ENCODE measurements around the gene TASOR2.

Gene TASOR2

DNA sequence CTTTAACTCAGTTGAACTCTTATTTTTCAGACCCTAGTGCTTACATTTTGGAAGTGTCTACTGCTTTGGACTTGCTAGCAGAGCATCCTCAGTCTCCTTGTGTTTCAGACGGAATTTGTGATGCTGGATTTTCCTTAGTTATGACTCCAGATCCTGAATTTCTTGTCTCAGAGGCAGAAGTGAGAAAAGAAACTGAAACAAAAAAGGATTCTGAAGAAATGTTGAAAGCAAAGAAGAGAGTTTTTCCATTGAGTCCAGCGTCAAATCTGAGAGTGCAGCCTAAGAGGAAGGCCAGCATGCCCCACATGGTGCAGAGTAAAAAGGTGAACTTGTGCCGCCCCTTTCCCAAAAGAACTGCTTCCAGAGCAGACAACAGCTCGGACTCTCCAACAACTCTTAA, 46.1 kb downstream of the TASOR2 start:
- TF ChIP-seq, protein P1, sequence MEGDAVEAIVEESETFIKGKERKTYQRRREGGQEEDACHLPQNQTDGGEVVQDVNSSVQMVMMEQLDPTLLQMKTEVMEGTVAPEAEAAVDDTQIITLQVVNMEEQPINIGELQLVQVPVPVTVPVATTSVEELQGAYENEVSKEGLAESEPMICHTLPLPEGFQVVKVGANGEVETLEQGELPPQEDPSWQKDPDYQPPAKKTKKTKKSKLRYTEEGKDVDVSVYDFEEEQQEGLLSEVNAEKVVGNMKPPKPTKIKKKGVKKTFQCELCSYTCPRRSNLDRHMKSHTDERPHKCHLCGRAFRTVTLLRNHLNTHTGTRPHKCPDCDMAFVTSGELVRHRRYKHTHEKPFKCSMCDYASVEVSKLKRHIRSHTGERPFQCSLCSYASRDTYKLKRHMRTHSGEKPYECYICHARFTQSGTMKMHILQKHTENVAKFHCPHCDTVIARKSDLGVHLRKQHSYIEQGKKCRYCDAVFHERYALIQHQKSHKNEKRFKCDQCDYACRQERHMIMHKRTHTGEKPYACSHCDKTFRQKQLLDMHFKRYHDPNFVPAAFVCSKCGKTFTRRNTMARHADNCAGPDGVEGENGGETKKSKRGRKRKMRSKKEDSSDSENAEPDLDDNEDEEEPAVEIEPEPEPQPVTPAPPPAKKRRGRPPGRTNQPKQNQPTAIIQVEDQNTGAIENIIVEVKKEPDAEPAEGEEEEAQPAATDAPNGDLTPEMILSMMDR (IDR thresholded peaks at IDR 0.05; ENCODE audit: insufficient read depth, low read length, poor library complexity, severe bottlenecking): no peak
- Histone ChIP-seq H3K4me3 (replicated peaks; ENCODE audit: low read depth, low read length) (no peak overlapping the region), H3K36me3 (ENCODE audit: control insufficient read depth, insufficient read depth, low read length) (peaks cover 15% of the 10 kb centered on the region), H3K27me3 (replicated peaks; ENCODE audit: control insufficient read depth, insufficient read depth, low read length) (no peaks in the 10 kb centered on the region)
- DNase-seq (ENCODE audit: extremely low read depth, insufficient read length): no peak

DNA sequence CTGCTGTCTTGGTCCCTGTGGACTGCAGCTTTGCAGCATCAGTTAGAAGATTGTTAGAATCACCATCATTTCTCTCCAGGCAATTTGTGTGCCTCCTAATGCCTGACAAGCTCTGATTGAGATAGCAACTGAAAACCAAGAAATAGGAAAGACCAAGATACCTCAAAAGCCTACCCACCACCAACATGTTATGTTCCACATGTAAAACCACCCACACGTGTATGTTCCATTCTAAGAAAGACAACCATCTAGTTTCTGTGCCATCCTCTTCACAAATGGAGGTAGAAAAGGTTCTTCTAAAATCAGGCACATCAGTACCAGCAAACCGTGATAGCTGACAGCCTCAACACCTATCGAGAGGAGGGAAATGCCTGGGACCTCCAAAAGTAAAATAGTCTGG, 46.9 kb downstream of the TASOR2 start:
- H3K36me3 ChIP-seq (ENCODE audit: control insufficient read depth, insufficient read depth, low read length): peaks cover 15% of the 10 kb centered on the region
- TF ChIP-seq, protein P1 (IDR thresholded peaks at IDR 0.05; ENCODE audit: insufficient read depth, low read length, poor library complexity, severe bottlenecking): no peak
- H3K27me3 ChIP-seq (replicated peaks; ENCODE audit: control insufficient read depth, insufficient read depth, low read length): no peaks in the 10 kb centered on the region
- no peak for DNase-seq (ENCODE audit: extremely low read depth, insufficient read length)
- H3K4me3 ChIP-seq (replicated peaks; ENCODE audit: low read depth, low read length): no peak overlapping the region

DNA sequence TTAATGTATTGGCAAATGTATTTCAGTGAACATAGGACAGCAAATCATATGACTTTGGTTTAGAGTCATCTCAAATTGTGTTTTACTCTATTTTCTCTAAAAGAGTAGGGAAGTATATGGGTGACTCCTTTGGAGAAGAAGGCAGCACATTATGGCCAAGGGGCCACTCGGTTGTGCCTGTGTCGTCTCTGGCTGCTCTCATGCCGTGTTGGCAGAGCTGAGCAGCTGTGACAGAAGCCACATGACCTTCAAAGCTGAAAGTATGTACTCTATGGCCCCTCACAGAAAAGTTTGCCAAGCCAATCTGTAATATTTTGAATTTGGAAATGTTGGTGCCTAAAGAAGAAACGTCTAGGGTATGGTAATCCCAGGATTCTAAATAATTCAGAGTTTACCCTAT, 47.5 kb downstream of the TASOR2 start:
- Histone ChIP-seq H3K27me3 (replicated peaks; ENCODE audit: control insufficient read depth, insufficient read depth, low read length) (no peaks in the 10 kb centered on the region), H3K36me3 (ENCODE audit: control insufficient read depth, insufficient read depth, low read length) (peaks cover 13% of the 10 kb centered on the region), H3K4me3 (replicated peaks; ENCODE audit: low read depth, low read length) (no peak overlapping the region)
- TF ChIP-seq, protein P1 (IDR thresholded peaks at IDR 0.05; ENCODE audit: insufficient read depth, low read length, poor library complexity, severe bottlenecking): no peak
- DNase-seq (ENCODE audit: extremely low read depth, insufficient read length): no peak
